Measurements from ENCODE around the gene STAT1.

- no peak for TF ChIP-seq CSDC2 (CRISPR knock-in tag; IDR thresholded peaks at IDR 0.05)
- TF ChIP-seq, protein P1, sequence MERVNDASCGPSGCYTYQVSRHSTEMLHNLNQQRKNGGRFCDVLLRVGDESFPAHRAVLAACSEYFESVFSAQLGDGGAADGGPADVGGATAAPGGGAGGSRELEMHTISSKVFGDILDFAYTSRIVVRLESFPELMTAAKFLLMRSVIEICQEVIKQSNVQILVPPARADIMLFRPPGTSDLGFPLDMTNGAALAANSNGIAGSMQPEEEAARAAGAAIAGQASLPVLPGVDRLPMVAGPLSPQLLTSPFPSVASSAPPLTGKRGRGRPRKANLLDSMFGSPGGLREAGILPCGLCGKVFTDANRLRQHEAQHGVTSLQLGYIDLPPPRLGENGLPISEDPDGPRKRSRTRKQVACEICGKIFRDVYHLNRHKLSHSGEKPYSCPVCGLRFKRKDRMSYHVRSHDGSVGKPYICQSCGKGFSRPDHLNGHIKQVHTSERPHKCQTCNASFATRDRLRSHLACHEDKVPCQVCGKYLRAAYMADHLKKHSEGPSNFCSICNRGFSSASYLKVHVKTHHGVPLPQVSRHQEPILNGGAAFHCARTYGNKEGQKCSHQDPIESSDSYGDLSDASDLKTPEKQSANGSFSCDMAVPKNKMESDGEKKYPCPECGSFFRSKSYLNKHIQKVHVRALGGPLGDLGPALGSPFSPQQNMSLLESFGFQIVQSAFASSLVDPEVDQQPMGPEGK (CRISPR knock-in tag; IDR thresholded peaks at IDR 0.05; ENCODE audit: borderline replicate concordance), result no peak
- no peak for TF ChIP-seq ZNF8 (CRISPR knock-in tag; IDR thresholded peaks at IDR 0.05)
- TF ChIP-seq, protein P2, sequence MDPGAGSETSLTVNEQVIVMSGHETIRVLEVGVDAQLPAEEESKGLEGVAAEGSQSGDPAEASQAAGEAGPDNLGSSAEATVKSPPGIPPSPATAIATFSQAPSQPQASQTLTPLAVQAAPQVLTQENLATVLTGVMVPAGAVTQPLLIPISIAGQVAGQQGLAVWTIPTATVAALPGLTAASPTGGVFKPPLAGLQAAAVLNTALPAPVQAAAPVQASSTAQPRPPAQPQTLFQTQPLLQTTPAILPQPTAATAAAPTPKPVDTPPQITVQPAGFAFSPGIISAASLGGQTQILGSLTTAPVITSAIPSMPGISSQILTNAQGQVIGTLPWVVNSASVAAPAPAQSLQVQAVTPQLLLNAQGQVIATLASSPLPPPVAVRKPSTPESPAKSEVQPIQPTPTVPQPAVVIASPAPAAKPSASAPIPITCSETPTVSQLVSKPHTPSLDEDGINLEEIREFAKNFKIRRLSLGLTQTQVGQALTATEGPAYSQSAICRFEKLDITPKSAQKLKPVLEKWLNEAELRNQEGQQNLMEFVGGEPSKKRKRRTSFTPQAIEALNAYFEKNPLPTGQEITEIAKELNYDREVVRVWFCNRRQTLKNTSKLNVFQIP (CRISPR knock-in tag; IDR thresholded peaks at IDR 0.05; ENCODE audit: borderline replicate concordance, low read depth), result no peak
- no peak for TF ChIP-seq RARB (CRISPR knock-in tag; IDR thresholded peaks at IDR 0.05)
- no peak for TF ChIP-seq ESRRG (CRISPR knock-in tag; IDR thresholded peaks at IDR 0.05)
- no peak for TF ChIP-seq OSR1 (CRISPR knock-in tag; IDR thresholded peaks at IDR 0.05)
- TF ChIP-seq ZFP30 (CRISPR knock-in tag; IDR thresholded peaks at IDR 0.05), result no peak
- TF ChIP-seq GLIS3 (CRISPR knock-in tag; IDR thresholded peaks at IDR 0.05), result no peak
- no peak for TF ChIP-seq ZNF565 (CRISPR knock-in tag; conservative IDR thresholded peaks at IDR 0.05; ENCODE audit: low read depth)
Observed at GRCh38 chr2:190942697-190943096, 71.3 kb downstream of the STAT1 start.
